ENCODE results near the gene SGIP1. TPM values are rescaled to one million over a fixed set of nuclear protein-coding genes. Genes with fewer than 3 reads are reported as not detected.

Gene SGIP1
- polyA plus RNA-seq, 1 of the 3 experiments (the other 2 are of a cell fraction): 15.5 TPM

DNA sequence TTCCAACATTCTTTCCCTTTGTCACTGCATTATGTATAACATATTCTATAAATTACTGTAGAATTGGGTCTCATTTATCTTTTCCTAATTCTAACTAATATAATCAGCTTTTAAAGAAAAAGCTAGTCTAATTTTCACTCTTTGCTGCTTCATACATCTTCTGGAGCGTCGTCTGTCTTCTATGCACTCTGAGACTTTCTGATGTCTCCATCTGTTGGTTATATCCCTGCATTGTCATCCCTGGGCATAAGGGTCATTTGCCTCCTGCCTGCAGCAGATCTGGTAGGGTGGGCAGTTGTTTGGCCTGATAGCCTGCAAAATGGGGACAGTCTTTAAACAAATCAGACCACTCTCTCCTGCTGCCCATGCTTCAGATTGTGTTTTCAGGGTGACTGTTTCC is 177.5 kb downstream of the SGIP1 start:
- Histone ChIP-seq H3K36me3 (replicated peaks in 1 of 2; ENCODE audit: control insufficient read depth in 1 of 2, insufficient read depth in 2 of 2, low read length in 1 of 2) (no peaks in the 10 kb centered on the region), H3K4me3 (ENCODE audit: low read depth in 2 of 2, low read length in 1 of 2) (no peak overlapping the region), H3F3A (replicated peaks; ENCODE audit: insufficient read depth) (no peaks in the 10 kb centered on the region), H3K9ac (no peak overlapping the region), H3K4me1 (ENCODE audit: control insufficient read depth in 1 of 2, insufficient read depth in 2 of 2, low read depth in 1 of 2, low read length in 1 of 2) (peaks cover 0 to 5% of the 10 kb centered on the region in 2 experiments; a peak in 2 of 4 replicates), H4K20me1 (ENCODE audit: insufficient read depth) (no peaks in the 10 kb centered on the region), H3K27me3 (ENCODE audit: insufficient read depth) (no peaks in the 10 kb centered on the region), H3K9me2 (no peaks in the 10 kb centered on the region), H3K27ac (ENCODE audit: low read depth in 2 of 2, low read length in 1 of 2) (peak overlapping the region in 1 of 2 experiments; percentile 22; a peak in 1 of 4 replicates), H2AFZ (ENCODE audit: low read depth) (no peak overlapping the region), H3K79me2 (ENCODE audit: insufficient read depth) (no peaks in the 10 kb centered on the region), H3K4me2 (no peak overlapping the region), H3K9me3 (no peaks in the 10 kb centered on the region)
- WGBS (ENCODE audit: low lambda C conversion rate): 40% methylated on average over 2 of the region's 2 CpGs
- peak; percentile 25 for DNase-seq
- ChIA-PET CTCF (interaction anchor here (0.7 to 2.2 kb wide), 13 partner anchors 10 to 1024 kb away, joined by 3 to 7 read pairs (median 3); no protein-coding TSS in a partner anchor), POLR2A (no interaction called here)
- peak; percentile 24; the same call in 1 of the 2 replicates for TF ChIP-seq SMC3 (IDR thresholded peaks at IDR 0.05; ENCODE audit: low read depth, low read length)
- TF ChIP-seq NFIC (IDR thresholded peaks at IDR 0.05; ENCODE audit: borderline replicate concordance): no peak
- no peak for TF ChIP-seq MXI1 (IDR thresholded peaks at IDR 0.05; ENCODE audit: low read depth, low read length)
- TF ChIP-seq FOSL2 (IDR thresholded peaks at IDR 0.05; ENCODE audit: borderline replicate concordance, low read depth): no peak
- no peak for TF ChIP-seq RFX5 (IDR thresholded peaks at IDR 0.05; ENCODE audit: low read length)
- no peak for TF ChIP-seq RXRA (IDR thresholded peaks at IDR 0.05; ENCODE audit: borderline replicate concordance, low read depth)
- no peak for TF ChIP-seq EP300 (IDR thresholded peaks at IDR 0.05; ENCODE audit: borderline replicate concordance in 1 of 2, low read depth in 1 of 2, low read length in 1 of 2)
- peak; percentile 65 for TF ChIP-seq RAD21 (IDR thresholded peaks at IDR 0.05; ENCODE audit: low read length)
- TF ChIP-seq, protein P1, sequence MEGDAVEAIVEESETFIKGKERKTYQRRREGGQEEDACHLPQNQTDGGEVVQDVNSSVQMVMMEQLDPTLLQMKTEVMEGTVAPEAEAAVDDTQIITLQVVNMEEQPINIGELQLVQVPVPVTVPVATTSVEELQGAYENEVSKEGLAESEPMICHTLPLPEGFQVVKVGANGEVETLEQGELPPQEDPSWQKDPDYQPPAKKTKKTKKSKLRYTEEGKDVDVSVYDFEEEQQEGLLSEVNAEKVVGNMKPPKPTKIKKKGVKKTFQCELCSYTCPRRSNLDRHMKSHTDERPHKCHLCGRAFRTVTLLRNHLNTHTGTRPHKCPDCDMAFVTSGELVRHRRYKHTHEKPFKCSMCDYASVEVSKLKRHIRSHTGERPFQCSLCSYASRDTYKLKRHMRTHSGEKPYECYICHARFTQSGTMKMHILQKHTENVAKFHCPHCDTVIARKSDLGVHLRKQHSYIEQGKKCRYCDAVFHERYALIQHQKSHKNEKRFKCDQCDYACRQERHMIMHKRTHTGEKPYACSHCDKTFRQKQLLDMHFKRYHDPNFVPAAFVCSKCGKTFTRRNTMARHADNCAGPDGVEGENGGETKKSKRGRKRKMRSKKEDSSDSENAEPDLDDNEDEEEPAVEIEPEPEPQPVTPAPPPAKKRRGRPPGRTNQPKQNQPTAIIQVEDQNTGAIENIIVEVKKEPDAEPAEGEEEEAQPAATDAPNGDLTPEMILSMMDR (IDR thresholded peaks at IDR 0.05): peak; percentile 54
- TF ChIP-seq, protein P2, sequence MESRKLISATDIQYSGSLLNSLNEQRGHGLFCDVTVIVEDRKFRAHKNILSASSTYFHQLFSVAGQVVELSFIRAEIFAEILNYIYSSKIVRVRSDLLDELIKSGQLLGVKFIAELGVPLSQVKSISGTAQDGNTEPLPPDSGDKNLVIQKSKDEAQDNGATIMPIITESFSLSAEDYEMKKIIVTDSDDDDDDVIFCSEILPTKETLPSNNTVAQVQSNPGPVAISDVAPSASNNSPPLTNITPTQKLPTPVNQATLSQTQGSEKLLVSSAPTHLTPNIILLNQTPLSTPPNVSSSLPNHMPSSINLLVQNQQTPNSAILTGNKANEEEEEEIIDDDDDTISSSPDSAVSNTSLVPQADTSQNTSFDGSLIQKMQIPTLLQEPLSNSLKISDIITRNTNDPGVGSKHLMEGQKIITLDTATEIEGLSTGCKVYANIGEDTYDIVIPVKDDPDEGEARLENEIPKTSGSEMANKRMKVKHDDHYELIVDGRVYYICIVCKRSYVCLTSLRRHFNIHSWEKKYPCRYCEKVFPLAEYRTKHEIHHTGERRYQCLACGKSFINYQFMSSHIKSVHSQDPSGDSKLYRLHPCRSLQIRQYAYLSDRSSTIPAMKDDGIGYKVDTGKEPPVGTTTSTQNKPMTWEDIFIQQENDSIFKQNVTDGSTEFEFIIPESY (IDR thresholded peaks at IDR 0.05; ENCODE audit: borderline replicate concordance, low read depth): no peak

GRCh38 chr1:66712839-66713238 is 178.9 kb downstream of the SGIP1 start:
- Histone ChIP-seq H3K27ac (ENCODE audit: low read depth in 2 of 2, low read length in 1 of 2) (no peak overlapping the region), H3K9me2 (no peaks in the 10 kb centered on the region), H4K20me1 (ENCODE audit: insufficient read depth) (no peaks in the 10 kb centered on the region), H3K79me2 (ENCODE audit: insufficient read depth) (no peaks in the 10 kb centered on the region), H3K9me3 (no peaks in the 10 kb centered on the region), H3K4me3 (ENCODE audit: low read depth in 2 of 2, low read length in 1 of 2) (no peak overlapping the region), H3K4me2 (no peak overlapping the region), H3K4me1 (ENCODE audit: control insufficient read depth in 1 of 2, insufficient read depth in 2 of 2, low read depth in 1 of 2, low read length in 1 of 2) (peaks cover 0 to 5% of the 10 kb centered on the region in 2 experiments; a peak in 2 of 4 replicates), H3K36me3 (replicated peaks in 1 of 2; ENCODE audit: control insufficient read depth in 1 of 2, insufficient read depth in 2 of 2, low read length in 1 of 2) (no peaks in the 10 kb centered on the region), H2AFZ (ENCODE audit: low read depth) (no peak overlapping the region), H3F3A (replicated peaks; ENCODE audit: insufficient read depth) (no peaks in the 10 kb centered on the region), H3K9ac (no peak overlapping the region), H3K27me3 (ENCODE audit: insufficient read depth) (no peaks in the 10 kb centered on the region)
- no peak for DNase-seq
- 87% methylated on average over 2 of the region's 2 CpGs for WGBS (ENCODE audit: low lambda C conversion rate)
- POLR2A ChIA-PET: no interaction called here
- CTCF ChIA-PET: no interaction called here
- TF ChIP-seq NFIC (IDR thresholded peaks at IDR 0.05; ENCODE audit: borderline replicate concordance) (no peak), CHD2 (IDR thresholded peaks at IDR 0.05; ENCODE audit: low read length, partially characterized antibody) (no peak), RCOR1 (IDR thresholded peaks at IDR 0.05; ENCODE audit: low read length) (no peak), FOXM1 (IDR thresholded peaks at IDR 0.05; ENCODE audit: low read depth) (no peak), EP300 (IDR thresholded peaks at IDR 0.05; ENCODE audit: borderline replicate concordance in 1 of 2, low read depth in 1 of 2, low read length in 1 of 2) (no peak), RAD21 (IDR thresholded peaks at IDR 0.05; ENCODE audit: low read length) (no peak), TAF1 (IDR thresholded peaks at IDR 0.05; ENCODE audit: borderline replicate concordance, low read depth, low read length) (no peak), PBX3 (IDR thresholded peaks at IDR 0.05) (no peak)
- TF ChIP-seq, protein P3, sequence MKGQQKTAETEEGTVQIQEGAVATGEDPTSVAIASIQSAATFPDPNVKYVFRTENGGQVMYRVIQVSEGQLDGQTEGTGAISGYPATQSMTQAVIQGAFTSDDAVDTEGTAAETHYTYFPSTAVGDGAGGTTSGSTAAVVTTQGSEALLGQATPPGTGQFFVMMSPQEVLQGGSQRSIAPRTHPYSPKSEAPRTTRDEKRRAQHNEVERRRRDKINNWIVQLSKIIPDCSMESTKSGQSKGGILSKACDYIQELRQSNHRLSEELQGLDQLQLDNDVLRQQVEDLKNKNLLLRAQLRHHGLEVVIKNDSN (IDR thresholded peaks at IDR 0.05; ENCODE audit: borderline replicate concordance, low read depth): no peak
- TF ChIP-seq, protein P4, sequence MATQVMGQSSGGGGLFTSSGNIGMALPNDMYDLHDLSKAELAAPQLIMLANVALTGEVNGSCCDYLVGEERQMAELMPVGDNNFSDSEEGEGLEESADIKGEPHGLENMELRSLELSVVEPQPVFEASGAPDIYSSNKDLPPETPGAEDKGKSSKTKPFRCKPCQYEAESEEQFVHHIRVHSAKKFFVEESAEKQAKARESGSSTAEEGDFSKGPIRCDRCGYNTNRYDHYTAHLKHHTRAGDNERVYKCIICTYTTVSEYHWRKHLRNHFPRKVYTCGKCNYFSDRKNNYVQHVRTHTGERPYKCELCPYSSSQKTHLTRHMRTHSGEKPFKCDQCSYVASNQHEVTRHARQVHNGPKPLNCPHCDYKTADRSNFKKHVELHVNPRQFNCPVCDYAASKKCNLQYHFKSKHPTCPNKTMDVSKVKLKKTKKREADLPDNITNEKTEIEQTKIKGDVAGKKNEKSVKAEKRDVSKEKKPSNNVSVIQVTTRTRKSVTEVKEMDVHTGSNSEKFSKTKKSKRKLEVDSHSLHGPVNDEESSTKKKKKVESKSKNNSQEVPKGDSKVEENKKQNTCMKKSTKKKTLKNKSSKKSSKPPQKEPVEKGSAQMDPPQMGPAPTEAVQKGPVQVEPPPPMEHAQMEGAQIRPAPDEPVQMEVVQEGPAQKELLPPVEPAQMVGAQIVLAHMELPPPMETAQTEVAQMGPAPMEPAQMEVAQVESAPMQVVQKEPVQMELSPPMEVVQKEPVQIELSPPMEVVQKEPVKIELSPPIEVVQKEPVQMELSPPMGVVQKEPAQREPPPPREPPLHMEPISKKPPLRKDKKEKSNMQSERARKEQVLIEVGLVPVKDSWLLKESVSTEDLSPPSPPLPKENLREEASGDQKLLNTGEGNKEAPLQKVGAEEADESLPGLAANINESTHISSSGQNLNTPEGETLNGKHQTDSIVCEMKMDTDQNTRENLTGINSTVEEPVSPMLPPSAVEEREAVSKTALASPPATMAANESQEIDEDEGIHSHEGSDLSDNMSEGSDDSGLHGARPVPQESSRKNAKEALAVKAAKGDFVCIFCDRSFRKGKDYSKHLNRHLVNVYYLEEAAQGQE (IDR thresholded peaks at IDR 0.05; ENCODE audit: low read depth, low read length): no peak

Data from SK-N-SH (cell line).